ENCODE results near the gene FBXL13.

GRCh38 chr7:103051519-103051918, 23.1 kb downstream of the FBXL13 start:
- TF ChIP-seq MAX (IDR thresholded peaks at IDR 0.05) (no peak), CEBPB (IDR thresholded peaks at IDR 0.05) (no peak), ZBTB7A (IDR thresholded peaks at IDR 0.05; ENCODE audit: low read depth) (no peak), TAF1 (IDR thresholded peaks at IDR 0.05; ENCODE audit: low read depth) (no peak), TCF12 (IDR thresholded peaks at IDR 0.05; ENCODE audit: low read depth) (no peak), CREB1 (IDR thresholded peaks at IDR 0.05; ENCODE audit: low read depth) (no peak), NFIC (IDR thresholded peaks at IDR 0.05) (no peak), RAD21 (IDR thresholded peaks at IDR 0.05; ENCODE audit: low read depth) (no peak)

All from Ishikawa (cell line).